GM23338 (cell line): ENCODE data around the gene APBA2.

Source experiments
- CREB1 ChIP-seq: fragments of 250-450 bp; sonication (Bioruptor Pico); IDR thresholded peaks from 2 replicates; pipeline ENCODE4 v1.5.0; 2020; ENCODE audit warnings: low read depth, mild to moderate bottlenecking, moderate library complexity
- CTCF ChIP-seq, 2 experiments: fragments of 200-600 bp in 1 of 2; sonication (generic) in 1 of 2; conservative IDR thresholded peaks; 2 replicates each; pipeline versions ENCODE4 v1.5.1 to v1.6.1; 2016 to 2017; ENCODE audit warnings: antibody characterized with exemption in 2 of 2, low read depth in 2 of 2, mild to moderate bottlenecking in 2 of 2, moderate library complexity in 1 of 2
- ETS1 ChIP-seq: IDR thresholded peaks from 2 replicates; pipeline ENCODE4 v1.6.1; 2016; ENCODE audit warnings: antibody characterized with exemption
- EZH2 ChIP-seq: fragments of 200-600 bp; sonication (generic); IDR thresholded peaks from one replicate; pipeline ENCODE4 v1.8.0; 2017; ENCODE audit warnings: antibody characterized with exemption, mild to moderate bottlenecking, low read depth; ENCODE audit not compliant: unreplicated experiment
- EZH2phosphoT487 ChIP-seq: fragments of 200-600 bp; sonication (generic); IDR thresholded peaks from one replicate; pipeline ENCODE4 v1.8.1; 2018; ENCODE audit warnings: antibody characterized with exemption; ENCODE audit not compliant: unreplicated experiment
- POLR2AphosphoS5 ChIP-seq: IDR thresholded peaks from 2 replicates; pipeline ENCODE4 v1.6.1; 2016; ENCODE audit warnings: antibody characterized with exemption, low read depth
- REST ChIP-seq: IDR thresholded peaks from one replicate; pipeline ENCODE4 v1.6.1; 2018; ENCODE audit warnings: antibody characterized with exemption; ENCODE audit not compliant: unreplicated experiment
- STAT1 ChIP-seq: IDR thresholded peaks from one replicate; pipeline ENCODE4 v1.6.1; 2016; ENCODE audit warnings: antibody characterized with exemption; ENCODE audit not compliant: unreplicated experiment

DNA sequence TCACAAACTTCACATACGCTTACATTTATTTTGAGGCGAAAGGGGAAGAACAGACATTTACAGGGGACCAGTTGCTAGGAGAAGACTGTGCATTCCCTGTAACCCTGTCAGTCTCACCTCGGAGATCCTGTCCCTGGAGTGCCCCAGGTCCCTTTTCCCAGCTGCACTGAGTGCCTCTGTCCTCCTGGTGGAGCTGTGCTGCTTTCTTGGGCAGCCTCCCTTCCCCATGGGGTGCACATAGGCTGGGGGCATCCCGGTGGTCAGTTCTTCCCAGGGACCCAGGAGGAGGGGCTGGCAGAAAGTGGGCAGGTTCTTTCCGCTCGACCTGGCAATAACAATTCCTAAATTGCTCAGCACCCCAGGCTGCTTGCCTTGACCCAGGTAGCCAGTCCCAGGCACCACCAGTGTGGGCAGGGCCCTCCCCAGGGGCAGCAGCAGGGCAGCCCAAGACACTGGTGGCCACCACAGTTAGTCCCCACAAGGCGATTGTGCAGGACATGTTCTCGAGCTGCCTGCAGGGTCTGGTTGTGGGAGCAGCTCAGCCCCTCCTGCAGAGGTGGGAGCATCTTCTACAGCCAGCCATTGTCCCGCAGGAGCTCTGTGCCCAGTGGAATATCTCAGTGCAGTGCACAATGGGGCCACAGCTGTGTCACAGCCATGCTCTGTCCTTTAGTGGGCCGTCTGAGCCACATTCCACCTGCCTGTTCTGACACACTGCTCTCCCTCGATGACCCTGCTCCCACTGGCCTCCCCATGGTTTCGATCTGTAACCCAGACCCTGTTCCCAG lies 36.3 kb downstream of the APBA2 start:
- TF ChIP-seq CTCF (conservative IDR thresholded peaks at IDR 0.05; ENCODE audit: low read depth in 2 of 2) (peak; percentile 62 to 87), POLR2AphosphoS5 (no peak), REST (no peak), STAT1 (no peak), EZH2phosphoT487 (no peak), EZH2 (no peak), CREB1 (no peak), ETS1 (no peak)
